IMR-90 (cell line): ENCODE data around the gene MPST. TPM values are rescaled to one million over a fixed set of nuclear protein-coding genes. Genes with fewer than 3 reads are reported as not detected.

Source experiments
- ATAC-seq: fragments of 200-7000 bp; cut with Tn5 transposase; 2 replicates; pipeline ENCODE4 v1.9.1; 2020; ENCODE audit warnings: low read depth, mild to moderate bottlenecking, moderate library complexity
- BruUV-seq: library from RNA; stranded (reverse); fragments of 400-500 nt; replicated peaks from 2 replicates; lab custom pipeline; 2021; lab: Mats Ljungman, UMichigan
- CTCF ChIA-PET: fragments of 300-600 bp; formaldehyde crosslinking; extraction: SDS; loops from one replicate; lab custom pipeline; 2021; ENCODE audit warnings: antibody characterized with exemption; lab: Yijun Ruan, JAX
- POLR2A ChIA-PET: fragments of 300-600 bp; sonication (Branson Sonifier 250); formaldehyde crosslinking; loops from one replicate; lab custom pipeline; 2022; ENCODE audit warnings: antibody characterized with exemption; ENCODE audit not compliant: unreplicated experiment; lab: Charles Lee
- DNase-seq: peaks from one replicate; pipeline ENCODE4 v3.0.0; 2013
- H2AFZ ChIP-seq: replicated peaks from 2 replicates; pipeline ENCODE3; 2013; ENCODE audit warnings: low read length, mild to moderate bottlenecking; ENCODE audit not compliant: poor library complexity
- H2AK5ac ChIP-seq: 2 replicates; pipeline ENCODE4 v1.6.1; 2013; ENCODE audit warnings: low read depth, low read length, inconsistent platforms
- H2AK9ac ChIP-seq: replicated peaks from 2 replicates; pipeline ENCODE3; 2013; ENCODE audit warnings: mild to moderate bottlenecking, low read depth, low read length, moderate library complexity; ENCODE audit not compliant: poor library complexity
- H2BK120ac ChIP-seq: 2 replicates; pipeline ENCODE4 v1.6.1; 2013; ENCODE audit warnings: low read depth, low read length, inconsistent platforms
- H2BK15ac ChIP-seq: 3 replicates; pipeline ENCODE4 v1.6.1; 2013; ENCODE audit warnings: low read depth, low read length, inconsistent platforms
- H2BK20ac ChIP-seq: 2 replicates; pipeline ENCODE4 v1.6.1; 2013; ENCODE audit warnings: low read depth, mild to moderate bottlenecking, inconsistent platforms, low read length, moderate library complexity
- H2BK5ac ChIP-seq: 2 replicates; pipeline ENCODE4 v1.6.1; 2013; ENCODE audit warnings: mild to moderate bottlenecking, low read depth, low read length, inconsistent platforms; ENCODE audit not compliant: poor library complexity, severe bottlenecking
- H3K14ac ChIP-seq: replicated peaks from 2 replicates; pipeline ENCODE4 v1.6.1; 2013; ENCODE audit warnings: low read depth, low read length, inconsistent platforms
- H3K18ac ChIP-seq: 2 replicates; pipeline ENCODE4 v1.6.1; 2013; ENCODE audit warnings: low read depth, low read length, control low read depth
- H3K23ac ChIP-seq: 2 replicates; pipeline ENCODE4 v1.6.1; 2013; ENCODE audit warnings: low read depth, low read length, inconsistent platforms
- H3K27ac ChIP-seq: 2 replicates; pipeline ENCODE4 v1.5.1; 2013; ENCODE audit warnings: mild to moderate bottlenecking, control low read depth, low read length; ENCODE audit not compliant: insufficient read depth
- H3K27me3 ChIP-seq: 2 replicates; pipeline ENCODE4 v1.6.1; 2013; ENCODE audit warnings: low read length; ENCODE audit not compliant: control insufficient read depth, insufficient read depth
- H3K36me3 ChIP-seq: 2 replicates; pipeline ENCODE4 v1.6.1; 2013; ENCODE audit warnings: low read length, mixed read lengths; ENCODE audit not compliant: control insufficient read depth, insufficient read depth
- H3K4ac ChIP-seq: 2 replicates; pipeline ENCODE4 v1.6.1; 2013; ENCODE audit warnings: low read depth, low read length, inconsistent platforms
- H3K4me1 ChIP-seq: 2 replicates; pipeline ENCODE4 v1.6.1; 2013; ENCODE audit warnings: low read length, mixed read lengths; ENCODE audit not compliant: control insufficient read depth, insufficient read depth
- H3K4me2 ChIP-seq: 2 replicates; pipeline ENCODE4 v1.6.1; 2013; ENCODE audit warnings: low read depth, mild to moderate bottlenecking, control low read depth, low read length, moderate library complexity
- H3K4me3 ChIP-seq: 2 replicates; pipeline ENCODE4 v1.5.1; 2013; ENCODE audit warnings: low read depth, mild to moderate bottlenecking, control low read depth, low read length, moderate library complexity; ENCODE audit not compliant: insufficient read depth
- H3K56ac ChIP-seq: 2 replicates; pipeline ENCODE4 v1.6.1; 2013; ENCODE audit warnings: low read length, inconsistent platforms; ENCODE audit not compliant: insufficient read depth; ENCODE audit errors: extremely low read depth
- H3K79me1 ChIP-seq, 2 experiments: 2 replicates each; pipeline ENCODE4 v1.6.1; 2013; ENCODE audit warnings: low read length in 2 of 2, inconsistent platforms in 1 of 2, low read depth in 1 of 2
- H3K9ac ChIP-seq: 2 replicates; pipeline ENCODE4 v1.6.1; 2013; ENCODE audit warnings: low read depth, low read length, control low read depth
- H3K9me1 ChIP-seq: 2 replicates; pipeline ENCODE4 v1.6.1; 2013; ENCODE audit warnings: low read length, inconsistent platforms; ENCODE audit not compliant: insufficient read depth
- H3K9me3 ChIP-seq: 2 replicates; pipeline ENCODE4 v1.6.1; 2013; ENCODE audit warnings: low read length; ENCODE audit not compliant: control insufficient read depth, insufficient read depth
- H4K20me1 ChIP-seq: 2 replicates; pipeline ENCODE4 v1.6.1; 2013; ENCODE audit warnings: low read length, inconsistent platforms; ENCODE audit not compliant: insufficient read depth
- H4K5ac ChIP-seq: 2 replicates; pipeline ENCODE4 v1.6.1; 2013; ENCODE audit warnings: mild to moderate bottlenecking, low read depth, low read length, control low read depth
- H4K8ac ChIP-seq, 2 experiments: 2 replicates each; pipeline ENCODE4 v1.6.1; 2013; ENCODE audit warnings: low read depth in 2 of 2, low read length in 2 of 2, control low read depth in 1 of 2, inconsistent platforms in 1 of 2
- H4K91ac ChIP-seq: 2 replicates; pipeline ENCODE4 v1.6.1; 2013; ENCODE audit warnings: low read depth, low read length, inconsistent platforms; ENCODE audit not compliant: insufficient read depth
- BHLHE40 ChIP-seq: fragments of 150-350 bp; IDR thresholded peaks from 2 replicates; pipeline ENCODE4 v1.6.1; 2016; ENCODE audit warnings: mild to moderate bottlenecking, low read depth, low read length
- CHD1 ChIP-seq: IDR thresholded peaks from 2 replicates; pipeline ENCODE4 v1.6.1; 2012; ENCODE audit warnings: low read depth, low read length, improper control_type of control experiment
- ELK1 ChIP-seq: fragments of 150-350 bp; IDR thresholded peaks from 2 replicates; pipeline ENCODE4 v1.6.1; 2016; ENCODE audit warnings: low read depth, mild to moderate bottlenecking, low read length, moderate library complexity, borderline replicate concordance
- MAFK ChIP-seq: IDR thresholded peaks from 2 replicates; pipeline ENCODE4 v1.6.1; 2012; ENCODE audit warnings: low read depth, low read length, improper control_type of control experiment
- MAZ ChIP-seq: IDR thresholded peaks from 2 replicates; pipeline ENCODE4 v1.6.1; 2012; ENCODE audit warnings: low read depth, mild to moderate bottlenecking, low read length, improper control_type of control experiment, moderate library complexity, borderline replicate concordance
- MXI1 ChIP-seq: IDR thresholded peaks from 2 replicates; pipeline ENCODE4 v1.6.1; 2012; ENCODE audit warnings: low read depth, mild to moderate bottlenecking, low read length, moderate library complexity, borderline replicate concordance
- POLR2A ChIP-seq: IDR thresholded peaks from 2 replicates; pipeline ENCODE4 v1.6.1; 2012; ENCODE audit warnings: mild to moderate bottlenecking, low read depth, low read length
- RCOR1 ChIP-seq: IDR thresholded peaks from 2 replicates; pipeline ENCODE4 v1.6.1; 2012; ENCODE audit warnings: mild to moderate bottlenecking, low read length, improper control_type of control experiment; ENCODE audit not compliant: insufficient replicate concordance
- USF2 ChIP-seq: fragments of 150-350 bp; IDR thresholded peaks from 2 replicates; pipeline ENCODE4 v1.6.1; 2017; ENCODE audit warnings: mild to moderate bottlenecking, antibody characterized with exemption, low read length, low read depth
- WGBS, 2 experiments: methylation state at CpG; one replicate each; pipeline versions ENCODE4 v1.1.5 to v1.1.7; 2013; ENCODE audit warnings: missing lambda C conversion rate in 2 of 2; ENCODE audit not compliant: insufficient read length in 1 of 2; ENCODE audit errors: extremely low coverage in 2 of 2; 5-methylcytosine and 5-hydroxymethylcytosine counted together
- dilution Hi-C: fragments of 300-500 bp; cut with HindIII; formaldehyde crosslinking; loops from one replicate; pipeline ENCODE4 v1.14.3; 2018; ENCODE audit warnings: low sequenced_read_pairs; ENCODE audit not compliant: unreplicated experiment
- in situ Hi-C: fragments of 300-500 bp; cut with MboI; formaldehyde crosslinking; loops from 3 replicates; pipeline ENCODE4 v1.14.3; 2019; ENCODE audit warnings: low sequenced_read_pairs, inconsistent platforms, mixed read lengths
- intact Hi-C: fragments of 100-400 bp; cut with micrococcal nuclease; formaldehyde crosslinking; loops from 2 replicates; pipeline ENCODE4 v1.10.0; 2022
- polyA plus RNA-seq, 3 experiments: library from polyadenylated mRNA; depleted of rRNA; stranded (reverse); fragments of >200 nt; gene quantifications; 2 replicates each; pipeline ENCODE4 v1.2.3, GENCODE V29; 2012; ENCODE audit warnings: low replicate concordance in 1 of 3
- total RNA-seq: library from RNA; depleted of rRNA; stranded (reverse); fragments of >200 nt; gene quantifications from 2 replicates; pipeline ENCODE4 v1.2.3, GENCODE V29; 2012

The MPST gene
- total and polyA plus RNA-seq, 2 of the 4 experiments (the other 2 are of a cell fraction) = 19.2 to 43.0 TPM

DNA sequence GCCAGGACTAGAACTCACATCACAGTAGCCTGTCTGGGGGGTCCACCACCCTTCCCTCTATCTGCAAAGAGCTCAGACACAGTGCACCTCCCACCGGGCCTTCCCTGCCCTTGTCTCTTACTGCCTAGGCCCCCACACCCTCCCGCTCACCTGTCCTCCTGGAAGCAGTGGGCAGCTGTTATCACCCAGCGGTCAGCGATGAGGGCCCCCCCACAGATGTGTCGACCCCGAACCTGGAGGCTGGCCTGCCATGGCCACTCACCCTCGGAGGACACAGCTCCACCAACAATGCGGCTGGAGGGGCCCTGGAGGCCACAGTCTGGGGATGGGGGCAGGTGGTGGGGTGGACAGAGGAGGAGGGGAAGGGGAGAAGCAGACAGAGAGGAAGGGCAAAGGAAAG, 50.8 kb downstream of the MPST start:
- no peaks in the 10 kb centered on the region for H3K9me1 ChIP-seq
- no peaks in the 10 kb centered on the region for H3K9me3 ChIP-seq
- H3K4me2 ChIP-seq = no peak overlapping the region
- ChIA-PET CTCF (no interaction called here), POLR2A (no interaction called here)
- BruUV-seq = no TSS peak
- no peak overlapping the region for H3K14ac ChIP-seq
- no peak overlapping the region for H2AK5ac ChIP-seq
- no peak overlapping the region for H3K56ac ChIP-seq
- H2AFZ ChIP-seq = no peak overlapping the region
- dilution Hi-C loops (no loop called here), intact Hi-C loops (no loop called here), in situ Hi-C loops (no loop called here)
- no peak overlapping the region for H4K8ac ChIP-seq
- H3K18ac ChIP-seq = no peak overlapping the region
- no peak overlapping the region for H2BK5ac ChIP-seq
- H3K36me3 ChIP-seq = no peaks in the 10 kb centered on the region
- H3K4me1 ChIP-seq = no peaks in the 10 kb centered on the region
- H3K27me3 ChIP-seq = peaks cover 41% of the 10 kb centered on the region
- H4K5ac ChIP-seq = no peak overlapping the region
- H3K23ac ChIP-seq = no peak overlapping the region
- H3K27ac ChIP-seq = no peak overlapping the region
- no peak overlapping the region for H2BK20ac ChIP-seq
- no peak overlapping the region for H3K4ac ChIP-seq
- no peak overlapping the region for H2AK9ac ChIP-seq
- WGBS, 2 experiments = 54% methylated on average over 7 of the region's 8 CpGs; no CpG with 5 or more reads in 1 of the 2 experiments
- no peaks in the 10 kb centered on the region for H4K20me1 ChIP-seq
- no peak overlapping the region for H4K91ac ChIP-seq
- DNase-seq (no peak), ATAC-seq (no peak)
- TF ChIP-seq USF2 (no peak), MAZ (no peak), RCOR1 (no peak), CHD1 (no peak), POLR2A (no peak), MXI1 (no peak), ELK1 (no peak), BHLHE40 (no peak), MAFK (no peak)
- H3K4me3 ChIP-seq = no peak overlapping the region
- no peak overlapping the region for H3K9ac ChIP-seq
- H3K79me1 ChIP-seq = no peaks in the 10 kb centered on the region
- no peak overlapping the region for H2BK15ac ChIP-seq
- H2BK120ac ChIP-seq = no peak overlapping the region
